K562 (cell line): ENCODE results near the gene TOX2. TPM values are rescaled to one million over a fixed set of nuclear protein-coding genes. Genes with fewer than 3 reads are reported as not detected.
A peak's percentile ranks its signal among the peaks of the same experiment; 100 is the strongest.

Source experiments
- BCL6 ChIP-seq: fragments of 250-450 bp; sonication (Bioruptor Pico); IDR thresholded peaks from 2 replicates; pipeline ENCODE4 v1.4.0; 2020
- BRCA1 ChIP-seq, 2 experiments: fragments of 450-650 bp in 1 of 2; sonication (generic) in 1 of 2; formaldehyde crosslinking in 1 of 2; IDR thresholded peaks; 2 replicates each; pipeline versions ENCODE4 v1.5.0 to v1.6.1; 2017 to 2020; ENCODE audit warnings: mild to moderate bottlenecking in 1 of 2, missing genetic modification reagents in 1 of 2
- CBFA2T3 ChIP-seq: fragments of 450-650 bp; IDR thresholded peaks from 2 replicates; pipeline ENCODE4 v1.6.1; 2017
- ESRRA ChIP-seq: fragments of 450-650 bp; IDR thresholded peaks from 2 replicates; pipeline ENCODE4 v1.6.1; 2014; ENCODE audit warnings: low read depth, mild to moderate bottlenecking, moderate library complexity, borderline replicate concordance
- FOS ChIP-seq: IDR thresholded peaks from 3 replicates; pipeline ENCODE4 v1.6.1; 2011; ENCODE audit not compliant: insufficient read length; ENCODE audit errors: extremely low read depth
- GTF2A2 ChIP-seq: IDR thresholded peaks from 2 replicates; pipeline ENCODE4 v1.6.1; 2016; ENCODE audit warnings: mild to moderate bottlenecking, missing genetic modification characterization, missing compliant biosample characterization
- MYNN ChIP-seq, 2 experiments: sonication (generic); formaldehyde crosslinking in 1 of 2; IDR thresholded peaks; 2 replicates each; pipeline versions ENCODE4 v1.5.0 to v1.6.1; 2016 to 2020; ENCODE audit warnings: antibody characterized with exemption in 1 of 2, missing genetic modification reagents in 1 of 2
- NR2C2 ChIP-seq, 2 experiments: fragments of 200-800 bp in 1 of 2; sonication (Bioruptor generic) in 1 of 2; sonication (generic) in 1 of 2; formaldehyde crosslinking in 1 of 2; IDR thresholded peaks; 2 replicates each; pipeline versions ENCODE4 v1.6.1 to v1.8.0; 2016 to 2022; ENCODE audit warnings: mild to moderate bottlenecking in 1 of 2, missing compliant biosample characterization in 1 of 2, missing genetic modification characterization in 1 of 2, missing genetic modification reagents in 1 of 2
- PHF20 ChIP-seq: fragments of 450-650 bp; IDR thresholded peaks from 2 replicates; pipeline ENCODE4 v1.6.1; 2018; ENCODE audit not compliant: partially characterized antibody
- RREB1 ChIP-seq: fragments of 250-450 bp; sonication (Bioruptor Pico); IDR thresholded peaks from 2 replicates; pipeline ENCODE4 v1.4.0; 2020
- SOX6 ChIP-seq: fragments of 450-650 bp; IDR thresholded peaks from 2 replicates; pipeline ENCODE4 v1.6.1; 2014; ENCODE audit warnings: mild to moderate bottlenecking
- ZNF407 ChIP-seq: fragments of 450-650 bp; IDR thresholded peaks from 2 replicates; pipeline ENCODE4 v1.6.1; 2016; ENCODE audit warnings: low read depth
- ZNF785 ChIP-seq: fragments of 250-450 bp; sonication (Bioruptor Pico); IDR thresholded peaks from 2 replicates; pipeline ENCODE4 v1.4.0; 2020; ENCODE audit warnings: mild to moderate bottlenecking
- polyA plus RNA-seq, 8 experiments: library from polyadenylated mRNA; depleted of rRNA in 4 of 8; stranded (reverse) in 5 of 8; unstranded in 3 of 8; fragments of >200 nt; fragmentation: Nextera tagmentation in 2 of 8; fragmentation: Illumina TruSeq in 1 of 8; extraction: Ambion mirVana in 2 of 8; extraction: Trizol in 1 of 8; gene quantifications; 2 replicates each; pipeline versions ENCODE4 v1.2.1 to v1.2.3, GENCODE V29; 2011 to 2014; ENCODE audit warnings: inconsistent platforms in 1 of 8, missing spikeins in 1 of 8
- total RNA-seq, 7 experiments: library from RNA; depleted of rRNA in 6 of 7; stranded (reverse); fragments of >200 nt in 6 of 7; fragmentation: Illumina TruSeq in 2 of 7; extraction: Trizol in 2 of 7; gene quantifications; 2 replicates each; pipeline versions ENCODE4 v1.2.1 to v1.2.3, GENCODE V29; 2011 to 2021; ENCODE audit warnings: low replicate concordance in 1 of 7

The TOX2 gene
- total and polyA plus RNA-seq, 9 of the 15 experiments (the other 6 are each of a cell fraction or from before 2014, with no cell fraction given), result not detected

- TF ChIP-seq ZNF407, result no peak
- peak; percentile 55 for TF ChIP-seq CBFA2T3
- peak; percentile 65; the same call in 1 of the 2 replicates for TF ChIP-seq SOX6
- TF ChIP-seq GTF2A2 (tag), result no peak
- TF ChIP-seq ZNF785 (CRISPR knock-in tag), result no peak
- TF ChIP-seq MYNN (IDR thresholded peaks at IDR 0.05), result no peak
- no peak for TF ChIP-seq MYNN (CRISPR knock-in tag; IDR thresholded peaks at IDR 0.05)
- no peak for TF ChIP-seq FOS
- no peak for TF ChIP-seq PHF20
- TF ChIP-seq BRCA1 (IDR thresholded peaks at IDR 0.05), result no peak
- TF ChIP-seq BRCA1 (CRISPR knock-in tag; IDR thresholded peaks at IDR 0.05), result no peak
- TF ChIP-seq BCL6, result no peak
- TF ChIP-seq ESRRA, result peak; percentile 79
- TF ChIP-seq RREB1, result no peak
- no peak for TF ChIP-seq NR2C2 (CRISPR knock-in tag; IDR thresholded peaks at IDR 0.05)
- TF ChIP-seq NR2C2 (tag; IDR thresholded peaks at IDR 0.05), result peak; percentile 90
Observed at GRCh38 chr20:43959079-43959919, 44.6 kb downstream of the TOX2 start (continued).
